K562 (cell line): ENCODE measurements around the gene ARL8A. TPM values are rescaled to one million over a fixed set of nuclear protein-coding genes. Genes with fewer than 3 reads are reported as not detected.

Experiments
- CBX2 ChIP-seq: fragments of 200-600 bp; sonication (generic); IDR thresholded peaks from one replicate; pipeline ENCODE4 v1.6.1; 2012; ENCODE audit warnings: mild to moderate bottlenecking, low read length, inconsistent platforms; ENCODE audit not compliant: insufficient read depth, poor library complexity, severe bottlenecking
- NCOR1 ChIP-seq: fragments of 450-650 bp; IDR thresholded peaks from 2 replicates; pipeline ENCODE4 v1.6.1; 2016; ENCODE audit warnings: mild to moderate bottlenecking, moderate library complexity
- RAD21 ChIP-seq, 2 experiments: fragments of 250-450 bp in 1 of 2; fragments of 450-650 bp in 1 of 2; sonication (Bioruptor Pico) in 1 of 2; formaldehyde crosslinking in 1 of 2; IDR thresholded peaks in 1 of 2; conservative IDR thresholded peaks in 1 of 2; 2 replicates each; pipeline versions ENCODE4 v1.4.0 to v1.8.0; 2020 to 2022; ENCODE audit warnings: mild to moderate bottlenecking in 2 of 2, moderate library complexity in 1 of 2
- RBM14 ChIP-seq: fragments of 200-400 bp; formaldehyde crosslinking; IDR thresholded peaks from 2 replicates; pipeline ENCODE4 v1.6.1; 2018; ENCODE audit warnings: low read depth, mild to moderate bottlenecking, low read length, moderate library complexity, borderline replicate concordance; ENCODE audit not compliant: insufficient read depth
- ZNF263 ChIP-seq: sonication (generic); formaldehyde crosslinking; IDR thresholded peaks from 2 replicates; pipeline ENCODE4 v1.8.0; 2022; ENCODE audit warnings: mild to moderate bottlenecking, missing genetic modification reagents, borderline replicate concordance
- polyA plus RNA-seq, 8 experiments: library from polyadenylated mRNA; depleted of rRNA in 4 of 8; stranded (reverse) in 5 of 8; unstranded in 3 of 8; fragments of >200 nt; fragmentation: Nextera tagmentation in 2 of 8; fragmentation: Illumina TruSeq in 1 of 8; extraction: Ambion mirVana in 2 of 8; extraction: Trizol in 1 of 8; gene quantifications; 2 replicates each; pipeline versions ENCODE4 v1.2.1 to v1.2.3, GENCODE V29; 2011 to 2014; ENCODE audit warnings: inconsistent platforms in 1 of 8, missing spikeins in 1 of 8
- total RNA-seq, 7 experiments: library from RNA; depleted of rRNA in 6 of 7; stranded (reverse); fragments of >200 nt in 6 of 7; fragmentation: Illumina TruSeq in 2 of 7; extraction: Trizol in 2 of 7; gene quantifications; 2 replicates each; pipeline versions ENCODE4 v1.2.1 to v1.2.3, GENCODE V29; 2011 to 2021; ENCODE audit warnings: low replicate concordance in 1 of 7
- TF ChIP-seq, protein P1 (sequence below): fragments of 200-400 bp; formaldehyde crosslinking; IDR thresholded peaks from 2 replicates; pipeline ENCODE4 v1.6.1; 2017; ENCODE audit warnings: mild to moderate bottlenecking, low read depth, low read length, moderate library complexity
- TF ChIP-seq, protein P2 (sequence below): fragments of 450-650 bp; IDR thresholded peaks from 2 replicates; pipeline ENCODE4 v1.6.1; 2016; ENCODE audit warnings: mild to moderate bottlenecking, moderate library complexity
- TF ChIP-seq, protein P3 (sequence below): fragments of 200-800 bp; sonication (Bioruptor generic); IDR thresholded peaks from 2 replicates; pipeline ENCODE4 v1.6.1; 2017; ENCODE audit warnings: missing genetic modification characterization, missing compliant biosample characterization

The ARL8A gene
- total and polyA plus RNA-seq, 9 of the 15 experiments (the other 6 are each of a cell fraction or from before 2014, with no cell fraction given), result 0.17 to 27.3 (median 15.6) TPM

DNA sequence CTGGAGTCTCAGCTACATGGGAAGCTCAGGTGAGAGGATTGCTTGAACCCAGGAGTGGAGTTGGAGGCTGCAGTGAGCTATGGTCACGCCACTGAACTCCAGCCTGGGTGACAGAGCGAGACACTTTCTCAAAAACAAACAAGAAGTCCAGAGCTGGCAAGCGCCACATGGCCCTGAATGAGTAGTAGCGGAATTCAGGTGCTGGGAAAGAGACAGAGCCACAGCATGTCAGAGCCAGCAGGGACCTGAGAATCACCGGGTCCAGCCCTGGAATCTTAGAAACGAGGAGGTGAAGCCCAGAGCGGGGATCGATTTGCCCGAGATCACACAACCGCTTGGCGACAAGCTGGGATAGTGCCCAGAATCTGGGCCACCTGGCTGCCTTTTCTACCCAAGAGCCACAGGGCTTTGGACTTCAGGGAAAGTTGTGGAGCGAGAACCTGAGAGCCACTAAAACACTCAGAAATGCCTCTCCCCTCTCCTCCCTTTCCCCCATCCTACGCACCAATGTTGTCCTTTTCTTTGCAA lies 9.8 kb downstream of the ARL8A start (continued):
- TF ChIP-seq, protein P1, sequence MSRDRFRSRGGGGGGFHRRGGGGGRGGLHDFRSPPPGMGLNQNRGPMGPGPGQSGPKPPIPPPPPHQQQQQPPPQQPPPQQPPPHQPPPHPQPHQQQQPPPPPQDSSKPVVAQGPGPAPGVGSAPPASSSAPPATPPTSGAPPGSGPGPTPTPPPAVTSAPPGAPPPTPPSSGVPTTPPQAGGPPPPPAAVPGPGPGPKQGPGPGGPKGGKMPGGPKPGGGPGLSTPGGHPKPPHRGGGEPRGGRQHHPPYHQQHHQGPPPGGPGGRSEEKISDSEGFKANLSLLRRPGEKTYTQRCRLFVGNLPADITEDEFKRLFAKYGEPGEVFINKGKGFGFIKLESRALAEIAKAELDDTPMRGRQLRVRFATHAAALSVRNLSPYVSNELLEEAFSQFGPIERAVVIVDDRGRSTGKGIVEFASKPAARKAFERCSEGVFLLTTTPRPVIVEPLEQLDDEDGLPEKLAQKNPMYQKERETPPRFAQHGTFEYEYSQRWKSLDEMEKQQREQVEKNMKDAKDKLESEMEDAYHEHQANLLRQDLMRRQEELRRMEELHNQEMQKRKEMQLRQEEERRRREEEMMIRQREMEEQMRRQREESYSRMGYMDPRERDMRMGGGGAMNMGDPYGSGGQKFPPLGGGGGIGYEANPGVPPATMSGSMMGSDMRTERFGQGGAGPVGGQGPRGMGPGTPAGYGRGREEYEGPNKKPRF, result no peak
- TF ChIP-seq ZNF263 (CRISPR knock-in tag) (no peak), CBX2 (no peak), RAD21 (CRISPR knock-in tag; conservative IDR thresholded peaks at IDR 0.05 in 1 of 2, IDR thresholded peaks at IDR 0.05 in 1 of 2) (no peak), RBM14 (no peak), NCOR1 (no peak)
- TF ChIP-seq, protein P2, sequence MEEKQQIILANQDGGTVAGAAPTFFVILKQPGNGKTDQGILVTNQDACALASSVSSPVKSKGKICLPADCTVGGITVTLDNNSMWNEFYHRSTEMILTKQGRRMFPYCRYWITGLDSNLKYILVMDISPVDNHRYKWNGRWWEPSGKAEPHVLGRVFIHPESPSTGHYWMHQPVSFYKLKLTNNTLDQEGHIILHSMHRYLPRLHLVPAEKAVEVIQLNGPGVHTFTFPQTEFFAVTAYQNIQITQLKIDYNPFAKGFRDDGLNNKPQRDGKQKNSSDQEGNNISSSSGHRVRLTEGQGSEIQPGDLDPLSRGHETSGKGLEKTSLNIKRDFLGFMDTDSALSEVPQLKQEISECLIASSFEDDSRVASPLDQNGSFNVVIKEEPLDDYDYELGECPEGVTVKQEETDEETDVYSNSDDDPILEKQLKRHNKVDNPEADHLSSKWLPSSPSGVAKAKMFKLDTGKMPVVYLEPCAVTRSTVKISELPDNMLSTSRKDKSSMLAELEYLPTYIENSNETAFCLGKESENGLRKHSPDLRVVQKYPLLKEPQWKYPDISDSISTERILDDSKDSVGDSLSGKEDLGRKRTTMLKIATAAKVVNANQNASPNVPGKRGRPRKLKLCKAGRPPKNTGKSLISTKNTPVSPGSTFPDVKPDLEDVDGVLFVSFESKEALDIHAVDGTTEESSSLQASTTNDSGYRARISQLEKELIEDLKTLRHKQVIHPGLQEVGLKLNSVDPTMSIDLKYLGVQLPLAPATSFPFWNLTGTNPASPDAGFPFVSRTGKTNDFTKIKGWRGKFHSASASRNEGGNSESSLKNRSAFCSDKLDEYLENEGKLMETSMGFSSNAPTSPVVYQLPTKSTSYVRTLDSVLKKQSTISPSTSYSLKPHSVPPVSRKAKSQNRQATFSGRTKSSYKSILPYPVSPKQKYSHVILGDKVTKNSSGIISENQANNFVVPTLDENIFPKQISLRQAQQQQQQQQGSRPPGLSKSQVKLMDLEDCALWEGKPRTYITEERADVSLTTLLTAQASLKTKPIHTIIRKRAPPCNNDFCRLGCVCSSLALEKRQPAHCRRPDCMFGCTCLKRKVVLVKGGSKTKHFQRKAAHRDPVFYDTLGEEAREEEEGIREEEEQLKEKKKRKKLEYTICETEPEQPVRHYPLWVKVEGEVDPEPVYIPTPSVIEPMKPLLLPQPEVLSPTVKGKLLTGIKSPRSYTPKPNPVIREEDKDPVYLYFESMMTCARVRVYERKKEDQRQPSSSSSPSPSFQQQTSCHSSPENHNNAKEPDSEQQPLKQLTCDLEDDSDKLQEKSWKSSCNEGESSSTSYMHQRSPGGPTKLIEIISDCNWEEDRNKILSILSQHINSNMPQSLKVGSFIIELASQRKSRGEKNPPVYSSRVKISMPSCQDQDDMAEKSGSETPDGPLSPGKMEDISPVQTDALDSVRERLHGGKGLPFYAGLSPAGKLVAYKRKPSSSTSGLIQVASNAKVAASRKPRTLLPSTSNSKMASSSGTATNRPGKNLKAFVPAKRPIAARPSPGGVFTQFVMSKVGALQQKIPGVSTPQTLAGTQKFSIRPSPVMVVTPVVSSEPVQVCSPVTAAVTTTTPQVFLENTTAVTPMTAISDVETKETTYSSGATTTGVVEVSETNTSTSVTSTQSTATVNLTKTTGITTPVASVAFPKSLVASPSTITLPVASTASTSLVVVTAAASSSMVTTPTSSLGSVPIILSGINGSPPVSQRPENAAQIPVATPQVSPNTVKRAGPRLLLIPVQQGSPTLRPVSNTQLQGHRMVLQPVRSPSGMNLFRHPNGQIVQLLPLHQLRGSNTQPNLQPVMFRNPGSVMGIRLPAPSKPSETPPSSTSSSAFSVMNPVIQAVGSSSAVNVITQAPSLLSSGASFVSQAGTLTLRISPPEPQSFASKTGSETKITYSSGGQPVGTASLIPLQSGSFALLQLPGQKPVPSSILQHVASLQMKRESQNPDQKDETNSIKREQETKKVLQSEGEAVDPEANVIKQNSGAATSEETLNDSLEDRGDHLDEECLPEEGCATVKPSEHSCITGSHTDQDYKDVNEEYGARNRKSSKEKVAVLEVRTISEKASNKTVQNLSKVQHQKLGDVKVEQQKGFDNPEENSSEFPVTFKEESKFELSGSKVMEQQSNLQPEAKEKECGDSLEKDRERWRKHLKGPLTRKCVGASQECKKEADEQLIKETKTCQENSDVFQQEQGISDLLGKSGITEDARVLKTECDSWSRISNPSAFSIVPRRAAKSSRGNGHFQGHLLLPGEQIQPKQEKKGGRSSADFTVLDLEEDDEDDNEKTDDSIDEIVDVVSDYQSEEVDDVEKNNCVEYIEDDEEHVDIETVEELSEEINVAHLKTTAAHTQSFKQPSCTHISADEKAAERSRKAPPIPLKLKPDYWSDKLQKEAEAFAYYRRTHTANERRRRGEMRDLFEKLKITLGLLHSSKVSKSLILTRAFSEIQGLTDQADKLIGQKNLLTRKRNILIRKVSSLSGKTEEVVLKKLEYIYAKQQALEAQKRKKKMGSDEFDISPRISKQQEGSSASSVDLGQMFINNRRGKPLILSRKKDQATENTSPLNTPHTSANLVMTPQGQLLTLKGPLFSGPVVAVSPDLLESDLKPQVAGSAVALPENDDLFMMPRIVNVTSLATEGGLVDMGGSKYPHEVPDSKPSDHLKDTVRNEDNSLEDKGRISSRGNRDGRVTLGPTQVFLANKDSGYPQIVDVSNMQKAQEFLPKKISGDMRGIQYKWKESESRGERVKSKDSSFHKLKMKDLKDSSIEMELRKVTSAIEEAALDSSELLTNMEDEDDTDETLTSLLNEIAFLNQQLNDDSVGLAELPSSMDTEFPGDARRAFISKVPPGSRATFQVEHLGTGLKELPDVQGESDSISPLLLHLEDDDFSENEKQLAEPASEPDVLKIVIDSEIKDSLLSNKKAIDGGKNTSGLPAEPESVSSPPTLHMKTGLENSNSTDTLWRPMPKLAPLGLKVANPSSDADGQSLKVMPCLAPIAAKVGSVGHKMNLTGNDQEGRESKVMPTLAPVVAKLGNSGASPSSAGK, result no peak
- TF ChIP-seq, protein P3, sequence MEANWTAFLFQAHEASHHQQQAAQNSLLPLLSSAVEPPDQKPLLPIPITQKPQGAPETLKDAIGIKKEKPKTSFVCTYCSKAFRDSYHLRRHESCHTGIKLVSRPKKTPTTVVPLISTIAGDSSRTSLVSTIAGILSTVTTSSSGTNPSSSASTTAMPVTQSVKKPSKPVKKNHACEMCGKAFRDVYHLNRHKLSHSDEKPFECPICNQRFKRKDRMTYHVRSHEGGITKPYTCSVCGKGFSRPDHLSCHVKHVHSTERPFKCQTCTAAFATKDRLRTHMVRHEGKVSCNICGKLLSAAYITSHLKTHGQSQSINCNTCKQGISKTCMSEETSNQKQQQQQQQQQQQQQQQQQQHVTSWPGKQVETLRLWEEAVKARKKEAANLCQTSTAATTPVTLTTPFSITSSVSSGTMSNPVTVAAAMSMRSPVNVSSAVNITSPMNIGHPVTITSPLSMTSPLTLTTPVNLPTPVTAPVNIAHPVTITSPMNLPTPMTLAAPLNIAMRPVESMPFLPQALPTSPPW (CRISPR knock-in tag), result no peak
